SU-DHL-6 (cell line): ENCODE measurements around the gene HEATR3.

Experiments used
- EZH2phosphoT487 ChIP-seq: fragments of 200-600 bp; sonication (generic), shearing (Covaris generic); conservative IDR thresholded peaks from 2 replicates; pipeline ENCODE4 v1.6.1; 2018; ENCODE audit warnings: mild to moderate bottlenecking, antibody characterized with exemption, low read length, moderate library complexity, mixed read lengths
- TF ChIP-seq, protein P1 (sequence below): fragments of 200-600 bp; sonication (generic); IDR thresholded peaks from one replicate; pipeline ENCODE4 v1.5.1; 2017; ENCODE audit warnings: antibody characterized with exemption, mild to moderate bottlenecking, low read length, moderate library complexity; ENCODE audit not compliant: insufficient read depth, poor library complexity, severe bottlenecking

- TF ChIP-seq, protein P1, sequence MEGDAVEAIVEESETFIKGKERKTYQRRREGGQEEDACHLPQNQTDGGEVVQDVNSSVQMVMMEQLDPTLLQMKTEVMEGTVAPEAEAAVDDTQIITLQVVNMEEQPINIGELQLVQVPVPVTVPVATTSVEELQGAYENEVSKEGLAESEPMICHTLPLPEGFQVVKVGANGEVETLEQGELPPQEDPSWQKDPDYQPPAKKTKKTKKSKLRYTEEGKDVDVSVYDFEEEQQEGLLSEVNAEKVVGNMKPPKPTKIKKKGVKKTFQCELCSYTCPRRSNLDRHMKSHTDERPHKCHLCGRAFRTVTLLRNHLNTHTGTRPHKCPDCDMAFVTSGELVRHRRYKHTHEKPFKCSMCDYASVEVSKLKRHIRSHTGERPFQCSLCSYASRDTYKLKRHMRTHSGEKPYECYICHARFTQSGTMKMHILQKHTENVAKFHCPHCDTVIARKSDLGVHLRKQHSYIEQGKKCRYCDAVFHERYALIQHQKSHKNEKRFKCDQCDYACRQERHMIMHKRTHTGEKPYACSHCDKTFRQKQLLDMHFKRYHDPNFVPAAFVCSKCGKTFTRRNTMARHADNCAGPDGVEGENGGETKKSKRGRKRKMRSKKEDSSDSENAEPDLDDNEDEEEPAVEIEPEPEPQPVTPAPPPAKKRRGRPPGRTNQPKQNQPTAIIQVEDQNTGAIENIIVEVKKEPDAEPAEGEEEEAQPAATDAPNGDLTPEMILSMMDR = no peak
- TF ChIP-seq EZH2phosphoT487 = no peak
These were observed 31.0 kb downstream of the HEATR3 start for GRCh38 chr16:50096791-50097190.
